ENCODE data around the gene C3orf18.
"Not testable (repeated sequence)": the region's sequence is repeated elsewhere in the genome, so short reads cannot be mapped to it uniquely, and the experiment has no call there.

Gene C3orf18

DNA sequence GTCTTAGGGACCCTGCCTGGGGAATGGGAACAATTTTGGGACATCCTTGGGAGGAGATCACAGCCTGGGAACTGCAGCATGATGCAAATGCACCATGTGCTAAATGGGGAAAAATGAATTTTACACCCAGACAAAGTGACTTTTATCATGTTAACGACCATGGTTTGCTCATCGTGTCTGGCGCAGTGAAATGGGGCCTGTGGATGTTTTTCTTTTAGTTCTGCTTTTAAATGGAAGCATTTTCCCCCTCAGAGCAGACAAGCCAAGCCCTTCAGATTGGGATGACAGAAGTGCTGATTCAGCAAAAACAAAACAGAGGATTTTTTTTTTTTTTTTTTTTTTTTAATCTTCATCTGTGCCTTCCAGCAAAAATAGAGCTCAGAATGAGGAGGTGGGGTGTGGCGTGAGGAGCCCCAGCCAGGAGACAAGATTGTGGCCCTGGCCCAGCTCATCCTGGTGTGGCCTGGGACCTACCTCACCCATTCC lies 49.8 kb downstream of the C3orf18 start:
- WGBS, 2 experiments (ENCODE audit: insufficient coverage in 2 of 2): 100% methylated on average over 1 of the region's 4 CpGs; no CpG with 5 or more reads in 1 of the 2 experiments
- H3K9me3 ChIP-seq (ENCODE audit: control insufficient read depth, low read length): no peaks in the 10 kb centered on the region
- H3K4me3 ChIP-seq (ENCODE audit: extremely low read depth, insufficient read depth, low read length, poor library complexity, severe bottlenecking): no peak overlapping the region
- peaks cover 29% of the 10 kb centered on the region for H3K4me1 ChIP-seq (ENCODE audit: control insufficient read depth, insufficient read depth, low read length, poor library complexity, severe bottlenecking)
- H3K36me3 ChIP-seq (ENCODE audit: control insufficient read depth, insufficient read depth, low read length): no peaks in the 10 kb centered on the region
- no peak overlapping the region for H3K27ac ChIP-seq (ENCODE audit: low read depth, low read length, severe bottlenecking)

DNA sequence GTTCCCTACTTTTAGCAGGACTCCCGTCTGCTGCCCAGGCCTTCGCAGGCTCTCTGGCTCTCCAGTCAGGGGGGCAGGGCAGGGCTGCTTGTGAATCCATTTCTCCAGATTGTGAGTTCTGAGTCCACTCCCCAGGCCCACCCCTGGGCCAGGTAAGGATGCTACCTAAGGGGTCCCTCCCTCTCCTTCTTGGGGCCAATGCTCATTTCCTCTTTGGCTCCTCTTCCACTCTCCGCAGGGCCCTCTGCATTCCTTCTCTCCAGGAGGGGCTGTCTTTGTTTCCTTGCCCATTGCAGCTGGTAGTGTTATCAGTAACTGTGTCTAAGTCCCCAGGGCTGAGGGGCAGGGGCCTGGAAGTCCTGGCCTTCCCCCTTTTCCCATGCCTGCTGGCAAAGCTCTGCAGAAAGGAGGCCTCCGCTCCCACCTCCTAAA lies 51.1 kb downstream of the C3orf18 start:
- 32 to 48% methylated on average over 3 to 4 of the region's 4 CpGs for WGBS, 2 experiments (ENCODE audit: insufficient coverage in 2 of 2)
- Histone ChIP-seq H3K27ac (ENCODE audit: low read depth, low read length, severe bottlenecking) (peak overlapping the region; percentile 60), H3K36me3 (ENCODE audit: control insufficient read depth, insufficient read depth, low read length) (no peaks in the 10 kb centered on the region), H3K4me3 (ENCODE audit: extremely low read depth, insufficient read depth, low read length, poor library complexity, severe bottlenecking) (no peak overlapping the region), H3K4me1 (ENCODE audit: control insufficient read depth, insufficient read depth, low read length, poor library complexity, severe bottlenecking) (peaks cover 29% of the 10 kb centered on the region), H3K9me3 (ENCODE audit: control insufficient read depth, low read length) (no peaks in the 10 kb centered on the region)

DNA sequence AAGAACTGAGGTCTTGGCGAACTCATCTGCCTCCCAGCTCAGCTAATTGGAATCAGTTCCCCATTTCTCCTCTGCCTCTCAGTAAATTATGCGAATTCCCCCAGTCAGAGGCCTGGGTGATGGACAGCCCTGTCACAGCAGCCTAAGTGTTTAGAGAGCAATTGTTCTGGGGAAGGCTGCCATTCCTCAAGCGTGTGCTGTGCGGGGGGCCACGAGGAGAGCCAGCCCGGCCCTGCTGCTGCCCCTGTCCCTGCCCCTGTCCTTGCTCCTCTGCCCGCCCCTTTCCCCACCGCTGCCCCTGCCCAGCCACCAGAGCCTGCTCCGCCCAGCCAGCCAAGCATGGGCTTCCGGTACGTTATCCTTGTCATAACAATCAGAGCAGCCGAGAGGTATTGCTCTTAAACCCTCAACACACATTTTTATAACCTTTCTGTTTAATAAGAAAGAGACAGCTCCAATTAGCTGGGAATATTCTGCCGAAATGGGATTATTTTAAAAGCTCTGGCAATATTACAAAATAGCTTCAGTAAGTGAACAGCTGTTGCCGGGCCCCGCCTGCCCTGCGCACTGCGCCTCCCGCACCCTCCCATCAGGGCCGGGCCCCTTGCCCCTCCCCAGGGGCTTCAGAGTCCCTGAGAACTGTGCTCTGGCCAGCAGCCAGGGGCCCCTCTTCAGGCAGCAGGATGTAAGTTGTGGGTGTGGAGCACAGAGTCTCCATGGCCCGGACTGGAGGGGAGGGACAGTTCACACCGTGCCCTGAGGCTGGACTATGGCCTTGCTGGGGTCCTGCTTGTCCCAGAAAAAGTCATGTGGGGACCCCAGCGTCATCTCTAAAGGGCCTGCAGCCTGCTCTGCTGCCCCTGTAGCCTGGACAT lies 51.7 kb downstream of the C3orf18 start:
- Histone ChIP-seq H3K4me1 (ENCODE audit: control insufficient read depth, insufficient read depth, low read length, poor library complexity, severe bottlenecking) (peaks cover 26% of the 10 kb centered on the region), H3K36me3 (ENCODE audit: control insufficient read depth, insufficient read depth, low read length) (no peaks in the 10 kb centered on the region), H3K4me3 (ENCODE audit: extremely low read depth, insufficient read depth, low read length, poor library complexity, severe bottlenecking) (no peak overlapping the region), H3K9me3 (ENCODE audit: control insufficient read depth, low read length) (no peaks in the 10 kb centered on the region), H3K27ac (ENCODE audit: low read depth, low read length, severe bottlenecking) (peak overlapping the region; percentile 60)
- 6 to 11% methylated on average over 16 of the region's 22 CpGs for WGBS, 2 experiments (ENCODE audit: insufficient coverage in 2 of 2)

DNA sequence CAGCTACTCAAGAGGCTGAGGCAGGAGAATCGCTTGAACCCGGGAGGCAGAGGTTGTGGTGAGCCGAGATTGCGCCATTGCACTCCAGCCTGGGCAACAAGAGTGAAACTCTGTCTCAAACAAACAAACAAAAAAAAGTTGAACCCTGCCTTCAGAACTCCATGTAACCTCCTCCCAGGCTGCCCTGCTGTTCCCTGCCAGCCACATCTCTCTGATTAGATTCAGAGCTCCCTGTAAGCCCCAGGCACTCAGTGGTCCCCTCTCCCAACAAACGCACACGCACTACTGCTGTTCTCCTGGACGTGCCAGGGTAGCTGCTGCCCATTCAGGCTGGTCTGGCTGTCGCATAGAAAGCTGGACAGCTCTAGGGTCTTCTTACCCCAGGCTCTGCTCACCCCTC lies 54.6 kb downstream of the C3orf18 start:
- not testable (repeated sequence) for H3K4me3 ChIP-seq (ENCODE audit: extremely low read depth, insufficient read depth, low read length, poor library complexity, severe bottlenecking); H3K36me3 ChIP-seq (ENCODE audit: control insufficient read depth, insufficient read depth, low read length); H3K9me3 ChIP-seq (ENCODE audit: control insufficient read depth, low read length); H3K27ac ChIP-seq (ENCODE audit: low read depth, low read length, severe bottlenecking)
- 97% methylated on average over 4 to 6 of the region's 8 CpGs for WGBS, 2 experiments (ENCODE audit: insufficient coverage in 2 of 2)
- peaks cover 23% of the 10 kb centered on the region for H3K4me1 ChIP-seq (ENCODE audit: control insufficient read depth, insufficient read depth, low read length, poor library complexity, severe bottlenecking)

DNA sequence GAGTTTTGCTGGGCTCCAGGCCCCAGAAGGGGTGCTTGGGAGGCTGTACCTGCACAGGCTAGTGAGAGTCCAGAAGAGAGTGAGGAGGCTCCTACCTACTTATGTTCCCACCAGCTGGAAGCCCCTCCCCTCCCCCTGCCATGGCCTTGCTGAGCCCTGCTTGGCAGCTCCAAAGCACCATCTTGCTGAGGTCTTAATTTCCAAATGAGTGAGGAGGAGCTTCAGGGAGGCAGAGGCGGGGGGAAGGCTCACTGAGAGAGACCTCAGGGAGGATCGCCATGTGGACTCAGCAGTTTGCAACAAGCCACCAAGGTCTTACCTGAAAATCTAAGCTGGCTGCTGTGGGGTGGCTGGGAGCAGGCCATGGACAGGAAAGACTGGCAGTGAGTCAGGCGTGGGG lies 55.4 kb downstream of the C3orf18 start:
- no peak overlapping the region for H3K4me3 ChIP-seq (ENCODE audit: extremely low read depth, insufficient read depth, low read length, poor library complexity, severe bottlenecking)
- H3K36me3 ChIP-seq (ENCODE audit: control insufficient read depth, insufficient read depth, low read length): no peaks in the 10 kb centered on the region
- no peak overlapping the region for H3K27ac ChIP-seq (ENCODE audit: low read depth, low read length, severe bottlenecking)
- WGBS, 2 experiments (ENCODE audit: insufficient coverage in 2 of 2): 88 to 90% methylated on average over 3 of the region's 3 CpGs
- peaks cover 22% of the 10 kb centered on the region for H3K4me1 ChIP-seq (ENCODE audit: control insufficient read depth, insufficient read depth, low read length, poor library complexity, severe bottlenecking)
- H3K9me3 ChIP-seq (ENCODE audit: control insufficient read depth, low read length): no peaks in the 10 kb centered on the region

DNA sequence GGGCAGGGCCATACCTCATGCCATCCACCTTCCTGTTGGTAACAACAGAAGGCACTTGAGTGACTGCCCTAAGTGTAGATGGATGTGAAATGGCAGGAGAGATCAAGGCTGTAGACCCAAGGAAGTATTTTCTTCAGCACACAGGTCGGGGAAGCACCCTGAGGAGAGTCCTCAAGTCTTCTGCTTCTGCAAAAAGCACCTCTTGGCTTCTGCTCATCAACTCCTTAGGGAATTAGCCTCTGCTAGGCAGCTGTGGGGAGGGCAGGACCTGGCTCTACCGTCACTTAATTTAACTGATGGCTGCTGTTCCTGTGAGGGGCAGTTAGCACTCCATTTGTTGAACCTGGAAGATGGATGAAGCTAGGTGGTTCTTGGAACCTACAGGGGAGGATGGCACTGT lies 57.2 kb downstream of the C3orf18 start:
- no peaks in the 10 kb centered on the region for H3K9me3 ChIP-seq (ENCODE audit: control insufficient read depth, low read length)
- H3K27ac ChIP-seq (ENCODE audit: low read depth, low read length, severe bottlenecking): no peak overlapping the region
- no peak overlapping the region for H3K4me3 ChIP-seq (ENCODE audit: extremely low read depth, insufficient read depth, low read length, poor library complexity, severe bottlenecking)
- H3K36me3 ChIP-seq (ENCODE audit: control insufficient read depth, insufficient read depth, low read length): no peaks in the 10 kb centered on the region
- peaks cover 8% of the 10 kb centered on the region for H3K4me1 ChIP-seq (ENCODE audit: control insufficient read depth, insufficient read depth, low read length, poor library complexity, severe bottlenecking)
- 89 to 90% methylated on average over 1 of the region's 2 CpGs for WGBS, 2 experiments (ENCODE audit: insufficient coverage in 2 of 2)

DNA sequence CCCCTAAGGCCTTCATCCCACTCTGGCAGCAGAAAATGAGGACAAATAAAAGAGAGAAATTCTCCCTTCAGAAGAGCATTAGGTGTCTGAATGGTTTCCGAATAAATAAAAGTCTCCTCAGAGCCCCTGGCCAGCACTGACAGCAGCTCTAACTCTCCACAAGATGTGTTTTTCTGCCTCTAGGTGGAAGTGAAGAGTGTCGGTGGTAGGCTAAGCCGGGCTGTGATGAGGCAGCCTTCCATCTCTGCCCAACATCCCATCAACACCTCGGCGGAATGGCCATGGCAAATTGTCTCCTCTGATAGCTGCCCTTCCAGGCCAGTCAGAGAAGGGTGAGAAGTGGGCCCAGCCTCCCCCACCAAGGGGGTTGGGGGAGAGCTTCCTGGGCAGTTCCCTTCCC lies 57.8 kb downstream of the C3orf18 start:
- Histone ChIP-seq H3K9me3 (ENCODE audit: control insufficient read depth, low read length) (no peaks in the 10 kb centered on the region), H3K27ac (ENCODE audit: low read depth, low read length, severe bottlenecking) (no peak overlapping the region), H3K36me3 (ENCODE audit: control insufficient read depth, insufficient read depth, low read length) (no peaks in the 10 kb centered on the region), H3K4me1 (ENCODE audit: control insufficient read depth, insufficient read depth, low read length, poor library complexity, severe bottlenecking) (peaks cover 2% of the 10 kb centered on the region), H3K4me3 (ENCODE audit: extremely low read depth, insufficient read depth, low read length, poor library complexity, severe bottlenecking) (no peak overlapping the region)
- 40 to 80% methylated on average over 1 of the region's 5 CpGs for WGBS, 2 experiments (ENCODE audit: insufficient coverage in 2 of 2)

DNA sequence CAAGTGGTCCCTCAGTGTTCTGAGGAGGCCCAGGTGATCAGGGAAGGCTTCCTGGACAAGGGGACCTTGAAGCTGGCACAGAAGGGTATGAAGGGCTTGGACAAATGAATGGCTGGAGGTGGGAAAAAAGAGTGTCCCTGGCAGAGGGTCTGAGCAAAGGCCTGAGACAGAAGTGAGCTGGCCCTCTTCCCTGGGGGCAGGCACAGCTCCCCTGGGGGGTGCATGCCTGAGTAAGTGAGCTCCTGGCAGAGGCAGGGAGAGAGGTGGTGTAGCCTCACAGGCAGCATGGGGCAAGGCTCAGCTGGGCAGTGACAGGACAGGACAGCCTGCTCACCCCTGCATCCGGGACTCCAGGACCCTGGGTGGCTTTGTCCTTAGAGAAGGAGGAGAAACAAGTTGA lies 58.7 kb downstream of the C3orf18 start:
- Histone ChIP-seq H3K27ac (ENCODE audit: low read depth, low read length, severe bottlenecking) (no peak overlapping the region), H3K4me1 (ENCODE audit: control insufficient read depth, insufficient read depth, low read length, poor library complexity, severe bottlenecking) (no peaks in the 10 kb centered on the region), H3K36me3 (ENCODE audit: control insufficient read depth, insufficient read depth, low read length) (no peaks in the 10 kb centered on the region), H3K4me3 (ENCODE audit: extremely low read depth, insufficient read depth, low read length, poor library complexity, severe bottlenecking) (no peak overlapping the region), H3K9me3 (ENCODE audit: control insufficient read depth, low read length) (no peaks in the 10 kb centered on the region)
- 67 to 100% methylated on average over 1 of the region's 1 CpG for WGBS, 2 experiments (ENCODE audit: insufficient coverage in 2 of 2)
